K562 (cell line): ENCODE results near the gene ZNF512B.

Experiments used
- CTCF ChIP-seq, 3 experiments: IDR thresholded peaks in 2 of 3; conservative IDR thresholded peaks in 1 of 3; 2 replicates each; pipeline ENCODE4 v1.5.1; 2011 to 2012; ENCODE audit warnings: low read length in 3 of 3, mild to moderate bottlenecking in 3 of 3, control low read depth in 2 of 3, improper control_type of control experiment in 1 of 3, inconsistent platforms in 1 of 3, low read depth in 1 of 3, mixed read lengths in 1 of 3, moderate library complexity in 1 of 3; ENCODE audit not compliant: insufficient read depth in 2 of 3
- EGR1 ChIP-seq: fragments of 450-650 bp; conservative IDR thresholded peaks from 2 replicates; pipeline ENCODE4 v1.6.1; 2017; ENCODE audit warnings: mild to moderate bottlenecking
- JUND ChIP-seq, 2 experiments: IDR thresholded peaks; 2 replicates in 1 of 2; 3 replicates in 1 of 2; pipeline ENCODE4 v1.6.1; 2011; ENCODE audit warnings: borderline replicate concordance in 2 of 2, low read depth in 2 of 2, low read length in 2 of 2, improper control_type of control experiment in 1 of 2, missing biosample characterization in 1 of 2, missing genetic modification characterization in 1 of 2, missing genetic modification reagents in 1 of 2
- LARP7 ChIP-seq: fragments of 450-650 bp; IDR thresholded peaks from 2 replicates; pipeline ENCODE4 v1.6.1; 2016
- POLR2AphosphoS5 ChIP-seq: IDR thresholded peaks from 2 replicates; pipeline ENCODE4 v1.6.1; 2011; ENCODE audit warnings: mild to moderate bottlenecking, low read depth, low read length, moderate library complexity; ENCODE audit not compliant: control insufficient read depth, insufficient read depth
- RBM17 ChIP-seq: fragments of 200-400 bp; formaldehyde crosslinking; IDR thresholded peaks from 2 replicates; pipeline ENCODE4 v1.6.1; 2017; ENCODE audit warnings: low read depth, mild to moderate bottlenecking, low read length, borderline replicate concordance
- RFX5 ChIP-seq: IDR thresholded peaks from 2 replicates; pipeline ENCODE4 v1.6.1; 2011; ENCODE audit warnings: low read depth, mild to moderate bottlenecking, improper control_type of control experiment, low read length
- RNF2 ChIP-seq: sonication (generic); IDR thresholded peaks from 2 replicates; pipeline ENCODE4 v1.6.1; 2016
- SMAD4 ChIP-seq: fragments of 250-450 bp; sonication (Bioruptor Pico); conservative IDR thresholded peaks from 2 replicates; pipeline ENCODE4 v1.8.0; 2021; ENCODE audit warnings: inconsistent platforms, mild to moderate bottlenecking, moderate library complexity
- TBP ChIP-seq: optimal IDR thresholded peaks from 2 replicates; pipeline ENCODE3; 2011; ENCODE audit warnings: low read depth, low read length, improper control_type of control experiment
- ZBTB33 ChIP-seq: sonication (generic); formaldehyde crosslinking; IDR thresholded peaks from 2 replicates; pipeline ENCODE4 v1.8.1; 2023; ENCODE audit warnings: mild to moderate bottlenecking, missing genetic modification reagents
- ZNF766 ChIP-seq: fragments of 200-800 bp; sonication (Bioruptor generic); conservative IDR thresholded peaks from 2 replicates; pipeline ENCODE4 v1.6.1; 2016; ENCODE audit warnings: missing genetic modification characterization, missing compliant biosample characterization
- TF ChIP-seq, protein P1 (sequence below): sonication (generic); formaldehyde crosslinking; IDR thresholded peaks from 2 replicates; pipeline ENCODE4 v1.9.0; 2022; ENCODE audit warnings: mild to moderate bottlenecking, missing genetic modification reagents
- TF ChIP-seq, protein P2 (sequence below): fragments of 450-650 bp; IDR thresholded peaks from 2 replicates; pipeline ENCODE4 v1.6.1; 2017; ENCODE audit warnings: mild to moderate bottlenecking, moderate library complexity

GRCh38 chr20:64006490-64006889, 36.8 kb upstream of the ZNF512B start:
- TF ChIP-seq LARP7 (no peak), TBP (no peak), ZBTB33 (CRISPR knock-in tag) (no peak), RNF2 (no peak), CTCF (IDR thresholded peaks at IDR 0.05 in 2 of 3, conservative IDR thresholded peaks at IDR 0.05 in 1 of 3; ENCODE audit: insufficient read depth in 2 of 3, low read depth in 1 of 3, low read length in 3 of 3) (no peak), SMAD4 (CRISPR knock-in tag) (no peak), JUND (IDR thresholded peaks at IDR 0.05; ENCODE audit: borderline replicate concordance, low read depth, low read length) (no peak), JUND (tag; IDR thresholded peaks at IDR 0.05; ENCODE audit: borderline replicate concordance, low read depth, low read length) (no peak), POLR2AphosphoS5 (no peak), RBM17 (no peak), EGR1 (no peak), ZNF766 (CRISPR knock-in tag) (no peak), RFX5 (no peak)
- TF ChIP-seq, protein P1, sequence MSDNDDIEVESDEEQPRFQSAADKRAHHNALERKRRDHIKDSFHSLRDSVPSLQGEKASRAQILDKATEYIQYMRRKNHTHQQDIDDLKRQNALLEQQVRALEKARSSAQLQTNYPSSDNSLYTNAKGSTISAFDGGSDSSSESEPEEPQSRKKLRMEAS = no peak
- TF ChIP-seq, protein P2, sequence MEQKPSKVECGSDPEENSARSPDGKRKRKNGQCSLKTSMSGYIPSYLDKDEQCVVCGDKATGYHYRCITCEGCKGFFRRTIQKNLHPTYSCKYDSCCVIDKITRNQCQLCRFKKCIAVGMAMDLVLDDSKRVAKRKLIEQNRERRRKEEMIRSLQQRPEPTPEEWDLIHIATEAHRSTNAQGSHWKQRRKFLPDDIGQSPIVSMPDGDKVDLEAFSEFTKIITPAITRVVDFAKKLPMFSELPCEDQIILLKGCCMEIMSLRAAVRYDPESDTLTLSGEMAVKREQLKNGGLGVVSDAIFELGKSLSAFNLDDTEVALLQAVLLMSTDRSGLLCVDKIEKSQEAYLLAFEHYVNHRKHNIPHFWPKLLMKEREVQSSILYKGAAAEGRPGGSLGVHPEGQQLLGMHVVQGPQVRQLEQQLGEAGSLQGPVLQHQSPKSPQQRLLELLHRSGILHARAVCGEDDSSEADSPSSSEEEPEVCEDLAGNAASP = no peak
